Esophagus squamous epithelium (tissue), 4 donors: Measurements from ENCODE around the gene STON1.

Experiments
- POLR2A ChIP-seq, 4 donors: fragments of 450-650 bp; IDR thresholded peaks; one replicate each; pipeline ENCODE4 v1.6.1; 2017; ENCODE audit warnings: antibody characterized with exemption in 4 of 4, mild to moderate bottlenecking in 4 of 4, moderate library complexity in 3 of 4
- TF ChIP-seq, protein P1 (sequence below), 6 experiments: fragments of 450-650 bp in 4 of 6; fragments of 200-600 bp in 2 of 6; sonication (generic) in 2 of 6; IDR thresholded peaks; one replicate each; pipeline ENCODE4 v1.5.1; 2016 to 2019; ENCODE audit warnings: antibody characterized with exemption in 6 of 6, mild to moderate bottlenecking in 4 of 6, moderate library complexity in 4 of 6

DNA sequence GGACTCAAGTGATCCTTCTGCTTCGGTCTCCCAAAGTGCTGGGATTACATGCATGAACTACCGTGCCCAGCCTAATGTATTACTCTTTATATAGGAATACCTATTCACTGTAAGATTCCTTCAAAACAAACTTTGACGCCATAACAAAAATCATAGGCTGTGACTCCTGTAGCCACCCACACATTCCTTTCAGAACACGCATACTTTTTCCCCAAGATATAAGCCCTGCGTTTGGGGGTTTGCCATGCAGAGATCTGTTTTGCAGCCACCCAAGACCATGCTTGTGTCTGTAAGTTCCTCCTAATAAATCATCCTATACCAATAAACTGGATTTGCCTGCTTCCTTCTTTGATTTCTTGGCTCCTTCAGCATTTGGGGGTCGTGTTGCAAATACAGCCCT is 46.0 kb upstream of the STON1 start:
- TF ChIP-seq, protein P1, sequence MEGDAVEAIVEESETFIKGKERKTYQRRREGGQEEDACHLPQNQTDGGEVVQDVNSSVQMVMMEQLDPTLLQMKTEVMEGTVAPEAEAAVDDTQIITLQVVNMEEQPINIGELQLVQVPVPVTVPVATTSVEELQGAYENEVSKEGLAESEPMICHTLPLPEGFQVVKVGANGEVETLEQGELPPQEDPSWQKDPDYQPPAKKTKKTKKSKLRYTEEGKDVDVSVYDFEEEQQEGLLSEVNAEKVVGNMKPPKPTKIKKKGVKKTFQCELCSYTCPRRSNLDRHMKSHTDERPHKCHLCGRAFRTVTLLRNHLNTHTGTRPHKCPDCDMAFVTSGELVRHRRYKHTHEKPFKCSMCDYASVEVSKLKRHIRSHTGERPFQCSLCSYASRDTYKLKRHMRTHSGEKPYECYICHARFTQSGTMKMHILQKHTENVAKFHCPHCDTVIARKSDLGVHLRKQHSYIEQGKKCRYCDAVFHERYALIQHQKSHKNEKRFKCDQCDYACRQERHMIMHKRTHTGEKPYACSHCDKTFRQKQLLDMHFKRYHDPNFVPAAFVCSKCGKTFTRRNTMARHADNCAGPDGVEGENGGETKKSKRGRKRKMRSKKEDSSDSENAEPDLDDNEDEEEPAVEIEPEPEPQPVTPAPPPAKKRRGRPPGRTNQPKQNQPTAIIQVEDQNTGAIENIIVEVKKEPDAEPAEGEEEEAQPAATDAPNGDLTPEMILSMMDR (IDR thresholded peaks at IDR 0.05) = no peak
- TF ChIP-seq POLR2A (IDR thresholded peaks at IDR 0.05) = no peak
